HEK293 (cell line): ENCODE data around the gene LOX.

ENCODE experiments used
- CTCF ChIP-seq: fragments of 450-650 bp; formaldehyde crosslinking; IDR thresholded peaks from 2 replicates; pipeline ENCODE4 v1.5.1; 2016; ENCODE audit warnings: missing biosample characterization, missing genetic modification characterization
- MYNN ChIP-seq: fragments of 450-650 bp; formaldehyde crosslinking; IDR thresholded peaks from 2 replicates; pipeline ENCODE4 v1.5.1; 2016; ENCODE audit warnings: missing biosample characterization, missing genetic modification characterization, borderline replicate concordance
- ZNF146 ChIP-seq: fragments of 450-650 bp; formaldehyde crosslinking; IDR thresholded peaks from 2 replicates; pipeline ENCODE4 v1.5.1; 2016; ENCODE audit warnings: missing biosample characterization, missing genetic modification characterization
- ZNF24 ChIP-seq: fragments of 450-650 bp; formaldehyde crosslinking; IDR thresholded peaks from 2 replicates; pipeline ENCODE4 v1.5.1; 2016; ENCODE audit warnings: missing biosample characterization, missing genetic modification characterization
- ZNF362 ChIP-seq: fragments of 450-650 bp; formaldehyde crosslinking; IDR thresholded peaks from 2 replicates; pipeline ENCODE4 v1.5.1; 2016; ENCODE audit warnings: missing biosample characterization, missing genetic modification characterization
- ZNF529 ChIP-seq: fragments of 450-650 bp; formaldehyde crosslinking; IDR thresholded peaks from 2 replicates; pipeline ENCODE4 v1.5.1; 2017; ENCODE audit warnings: missing genetic modification characterization, missing biosample characterization; ENCODE audit not compliant: insufficient replicate concordance
- ZNF549 ChIP-seq: fragments of 450-650 bp; IDR thresholded peaks from 2 replicates; pipeline ENCODE4 v1.5.1; 2018; ENCODE audit warnings: missing biosample characterization, missing genetic modification characterization, mild to moderate bottlenecking, inconsistent platforms, moderate library complexity
- ZNF747 ChIP-seq: fragments of 450-650 bp; formaldehyde crosslinking; IDR thresholded peaks from 2 replicates; pipeline ENCODE4 v1.5.1; 2016; ENCODE audit warnings: missing biosample characterization, missing genetic modification characterization

- TF ChIP-seq CTCF (tag by site-specific recombination) (no peak), ZNF24 (tag by site-specific recombination) (no peak), ZNF529 (tag by site-specific recombination) (no peak), ZNF549 (tag by site-specific recombination) (no peak), ZNF146 (no peak), ZNF747 (tag by site-specific recombination) (no peak), ZNF362 (tag by site-specific recombination) (no peak), MYNN (tag by site-specific recombination) (no peak)
These were observed 62.6 kb downstream of the LOX start for GRCh38 chr5:122015471-122015870.
